Measurements from ENCODE around the gene HPX. TPM values are rescaled to one million over a fixed set of nuclear protein-coding genes. Genes with fewer than 3 reads are reported as not detected.

Gene HPX
- polyA plus RNA-seq, 3 donors, result 0.40 TPM; not detected in 2

- Mint-ChIP-seq H3K4me3 (no peak overlapping the region), H3K27ac (no peak overlapping the region), H3K4me1 (peaks cover 11% of the 10 kb centered on the region), H3K36me3 (no peaks in the 10 kb centered on the region), H3K9me3 (no peaks in the 10 kb centered on the region), H3K27me3 (ENCODE audit: low read depth in 3 of 3) (peaks cover 0 to 7% (median 3%) of the 10 kb centered on the region in 3 donors)
- Histone ChIP-seq H3K27ac (ENCODE audit: low read depth in 1 of 2, low read length in 2 of 2) (no peak overlapping the region), H3K4me3 (replicated peaks in 1 of 3; ENCODE audit: low read depth in 2 of 3, low read length in 3 of 3) (no peak overlapping the region), H2AFZ (ENCODE audit: insufficient read depth, low read depth, low read length, poor library complexity, severe bottlenecking) (no peak overlapping the region), H3K79me2 (ENCODE audit: insufficient read depth, low read length) (no peaks in the 10 kb centered on the region), H4K20me1 (ENCODE audit: insufficient read depth, low read length) (no peaks in the 10 kb centered on the region), H3K4me1 (ENCODE audit: control insufficient read depth in 1 of 2, insufficient read depth in 2 of 2, low read length in 2 of 2) (peaks cover 6 to 9% of the 10 kb centered on the region in 2 donors), H3K4me2 (replicated peaks; ENCODE audit: extremely low read depth, low read length, poor library complexity, severe bottlenecking) (no peak overlapping the region), H3K9ac (ENCODE audit: insufficient read depth, low read length, poor library complexity, severe bottlenecking) (no peak overlapping the region), H3K9me3 (replicated peaks in 1 of 2; ENCODE audit: control insufficient read depth in 1 of 2, insufficient read depth in 1 of 2, low read length in 2 of 2) (no peaks in the 10 kb centered on the region), H3K36me3 (replicated peaks in 1 of 2; ENCODE audit: control insufficient read depth in 1 of 2, insufficient read depth in 2 of 2, low read length in 2 of 2) (no peaks in the 10 kb centered on the region), H3K27me3 (ENCODE audit: control insufficient read depth in 2 of 2, insufficient read depth in 2 of 2, low read length in 2 of 2) (no peaks in the 10 kb centered on the region)
- no peak for TF ChIP-seq CTCF (IDR thresholded peaks at IDR 0.05)
- no peak for DNase-seq
- intact Hi-C loops (cut with micrococcal nuclease), result no loop called here
- WGBS (ENCODE audit: insufficient coverage), result 67% methylated on average over 1 of the region's 8 CpGs
Observed at GRCh38 chr11:6403539-6403938, 37.2 kb downstream of the HPX start.

- Histone ChIP-seq H3K4me2 (replicated peaks; ENCODE audit: extremely low read depth, low read length, poor library complexity, severe bottlenecking) (no peak overlapping the region), H4K20me1 (ENCODE audit: insufficient read depth, low read length) (no peaks in the 10 kb centered on the region), H3K79me2 (ENCODE audit: insufficient read depth, low read length) (no peaks in the 10 kb centered on the region), H3K9me3 (replicated peaks in 1 of 2; ENCODE audit: control insufficient read depth in 1 of 2, insufficient read depth in 1 of 2, low read length in 2 of 2) (no peaks in the 10 kb centered on the region), H3K36me3 (replicated peaks in 1 of 2; ENCODE audit: control insufficient read depth in 1 of 2, insufficient read depth in 2 of 2, low read length in 2 of 2) (no peaks in the 10 kb centered on the region), H2AFZ (ENCODE audit: insufficient read depth, low read depth, low read length, poor library complexity, severe bottlenecking) (peak overlapping the region; percentile 47), H3K27ac (ENCODE audit: low read depth in 1 of 2, low read length in 2 of 2) (no peak overlapping the region), H3K4me1 (ENCODE audit: control insufficient read depth in 1 of 2, insufficient read depth in 2 of 2, low read length in 2 of 2) (peaks cover 6 to 9% of the 10 kb centered on the region in 2 donors), H3K9ac (ENCODE audit: insufficient read depth, low read length, poor library complexity, severe bottlenecking) (no peak overlapping the region), H3K27me3 (ENCODE audit: control insufficient read depth in 2 of 2, insufficient read depth in 2 of 2, low read length in 2 of 2) (no peaks in the 10 kb centered on the region), H3K4me3 (replicated peaks in 1 of 3; ENCODE audit: low read depth in 2 of 3, low read length in 3 of 3) (no peak overlapping the region)
- H3K4me1 Mint-ChIP-seq, result peaks cover 11% of the 10 kb centered on the region
- DNase-seq, result no peak
- no peak for TF ChIP-seq CTCF (IDR thresholded peaks at IDR 0.05)
- no peak overlapping the region for H3K4me3 Mint-ChIP-seq
- H3K27me3 Mint-ChIP-seq (ENCODE audit: low read depth in 3 of 3), result peaks cover 2 to 7% (median 3%) of the 10 kb centered on the region in 3 donors
- WGBS (ENCODE audit: insufficient coverage), result 2% methylated on average over 6 of the region's 7 CpGs
- H3K9me3 Mint-ChIP-seq, result no peaks in the 10 kb centered on the region
- H3K27ac Mint-ChIP-seq, result peak overlapping the region in 3 of 7 donors; percentile 32 to 69 (median 53)
- intact Hi-C loops (cut with micrococcal nuclease), result no loop called here
- H3K36me3 Mint-ChIP-seq, result no peaks in the 10 kb centered on the region
Observed at GRCh38 chr11:6402561-6402981, 38.2 kb downstream of the HPX start.

Data from CD14-positive monocyte (primary cell).